GM19438 (cell line): ENCODE data around the gene LINS1.

Experiments
- ATAC-seq: cut with Tn5 transposase; IDR thresholded peaks from one replicate; pipeline ENCODE4 v1.9.1; 2021; ENCODE audit warnings: low read depth; ENCODE audit not compliant: unreplicated experiment

The LINS1 gene

DNA sequence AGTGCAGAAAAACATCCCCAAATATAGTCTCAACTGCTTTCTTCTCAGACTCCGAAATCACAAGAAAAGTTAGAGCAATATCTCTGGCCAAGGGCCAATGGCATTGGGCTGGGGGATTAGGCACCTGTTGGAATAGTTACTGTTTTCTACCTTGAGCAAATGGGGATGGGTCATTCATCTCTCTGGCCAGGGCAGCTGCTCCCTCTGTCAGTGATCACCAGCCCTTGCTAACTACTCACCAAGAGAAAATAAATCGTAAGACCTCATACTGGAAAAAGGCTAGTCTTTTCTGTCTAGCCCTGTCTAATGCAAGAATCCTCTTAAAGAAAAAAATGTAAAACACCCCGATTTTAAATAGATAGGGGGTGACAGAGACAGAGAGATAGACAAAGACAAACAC, 84.1 kb downstream of the LINS1 start:
- ATAC-seq, result no peak
